Stimulated activated CD4-positive, alpha-beta T cell treated with anti-CD3 and anti-CD28 coated beads, Interleukin-4, amount 100 ng/mL, for 1 hour (primary cell): ENCODE measurements around the gene SLC48A1.
"Not testable (repeated sequence)": the region's sequence is repeated elsewhere in the genome, so short reads cannot be mapped to it uniquely, and the experiment has no call there.

Source experiments
- DNase-seq: peaks from one replicate; pipeline ENCODE4 v3.0.0-alpha.2; 2020

Gene SLC48A1

GRCh38 chr12:47813511-47814196 lies 40.6 kb downstream of the SLC48A1 start:
- no peak for DNase-seq

- DNase-seq: no peak
These were observed 41.6 kb downstream of the SLC48A1 start for GRCh38 chr12:47814539-47815170.

GRCh38 chr12:47815447-47815846 lies 42.4 kb downstream of the SLC48A1 start:
- not testable (repeated sequence) for DNase-seq

GRCh38 chr12:47816403-47817271 lies 43.6 kb downstream of the SLC48A1 start:
- DNase-seq: no peak

GRCh38 chr12:47817272-47818006 lies 44.4 kb downstream of the SLC48A1 start:
- no peak for DNase-seq

GRCh38 chr12:47818007-47818376 lies 45.0 kb downstream of the SLC48A1 start:
- no peak for DNase-seq

- no peak for DNase-seq
These were observed 45.6 kb downstream of the SLC48A1 start for GRCh38 chr12:47818467-47819137.

GRCh38 chr12:47819138-47819895 lies 46.3 kb downstream of the SLC48A1 start:
- peak; percentile 58 for DNase-seq

GRCh38 chr12:47819896-47820630 lies 47.0 kb downstream of the SLC48A1 start, which contains the start of gene HDAC7:
TSS of gene HDAC7 (minus strand) at chr12:47819903. CDS start at chr12:47819785, 118 bp downstream.
- peak; percentile 78 for DNase-seq

- no peak for DNase-seq
These were observed 47.8 kb downstream of the SLC48A1 start for GRCh38 chr12:47820631-47821345.

- DNase-seq: no peak
These were observed 48.3 kb downstream of the SLC48A1 start for GRCh38 chr12:47821346-47821706.

GRCh38 chr12:47822401-47822800 lies 49.4 kb downstream of the SLC48A1 start:
- DNase-seq: no peak

- no peak for DNase-seq
These were observed 49.8 kb downstream of the SLC48A1 start for GRCh38 chr12:47822863-47823262.

- no peak for DNase-seq
These were observed 50.5 kb downstream of the SLC48A1 start for GRCh38 chr12:47823422-47824086.

GRCh38 chr12:47824198-47824597 lies 51.2 kb downstream of the SLC48A1 start:
- no peak for DNase-seq

- no peak for DNase-seq
These were observed 51.6 kb downstream of the SLC48A1 start for GRCh38 chr12:47824635-47825034.

- DNase-seq: no peak
These were observed 52.2 kb downstream of the SLC48A1 start for GRCh38 chr12:47825173-47825639.

GRCh38 chr12:47828008-47828975 lies 55.3 kb downstream of the SLC48A1 start:
- no peak for DNase-seq
